Tibial artery (tissue), 4 donors: ENCODE results near the gene DMAC2L.

Experiments used
- DNase-seq, 2 donors: peaks; one replicate each; pipeline ENCODE4 v3.0.0-alpha.2; 2019
- H3K27ac ChIP-seq, 2 donors: fragments of 200-600 bp; sonication (generic) in 1 of 2; 1 replicate in 1 of 2; 2 replicates in 1 of 2; pipeline ENCODE4 v1.5.1; 2018 to 2019; ENCODE audit warnings: mild to moderate bottlenecking in 1 of 2
- H3K27me3 ChIP-seq, 2 donors: fragments of 200-600 bp; sonication (generic) in 1 of 2; one replicate each; pipeline versions ENCODE4 v1.5.1 to v1.6.0; 2016 to 2019
- H3K36me3 ChIP-seq, 3 donors: fragments of 200-600 bp; sonication (generic) in 2 of 3; one replicate each; pipeline ENCODE4 v1.5.1; 2016 to 2019; ENCODE audit warnings: mild to moderate bottlenecking in 2 of 3
- H3K4me1 ChIP-seq, 4 donors: fragments of 200-600 bp; sonication (generic) in 2 of 4; 1 replicate in 3 of 4; 2 replicates in 1 of 4; pipeline ENCODE4 v1.5.1; 2016 to 2019
- H3K4me3 ChIP-seq, 2 donors: fragments of 200-600 bp; sonication (generic) in 1 of 2; 1 replicate in 1 of 2; 2 replicates in 1 of 2; pipeline ENCODE4 v1.5.1; 2018 to 2019; ENCODE audit warnings: mild to moderate bottlenecking in 2 of 2
- H3K9me3 ChIP-seq, 3 donors: fragments of 200-600 bp; sonication (generic) in 1 of 3; one replicate each; pipeline ENCODE4 v1.5.1; 2016 to 2019
- CTCF ChIP-seq, 2 experiments: fragments of 200-600 bp in 1 of 2; fragments of 450-650 bp in 1 of 2; IDR thresholded peaks; one replicate each; pipeline ENCODE4 v1.5.1; 2017 to 2019; ENCODE audit warnings: antibody characterized with exemption in 2 of 2, mild to moderate bottlenecking in 1 of 2, moderate library complexity in 1 of 2
- intact Hi-C: fragments of 100-400 bp; cut with DNase I; formaldehyde crosslinking; loops from one replicate; pipeline ENCODE4 v1.15.0; 2023; ENCODE audit warnings: low total_unique reads

The DMAC2L gene

GRCh38 chr14:50331596-50331995 lies 19.5 kb downstream of the DMAC2L start:
- Histone ChIP-seq H3K27ac (no peak overlapping the region), H3K36me3 (peaks cover 0 to 18% (median 0%) of the 10 kb centered on the region in 3 donors), H3K4me3 (no peak overlapping the region), H3K27me3 (no peaks in the 10 kb centered on the region), H3K4me1 (peaks cover 0 to 15% (median 8%) of the 10 kb centered on the region in 4 donors), H3K9me3 (no peaks in the 10 kb centered on the region)
- intact Hi-C loops: loop anchor here (10.0 kb wide), 1 partner anchor 63 kb away; the partner anchor contains the start of gene CDKL1
- no peak for DNase-seq
- no peak for TF ChIP-seq CTCF (IDR thresholded peaks at IDR 0.05)

GRCh38 chr14:50333014-50333509 lies 20.9 kb downstream of the DMAC2L start:
- H3K27me3 ChIP-seq: no peaks in the 10 kb centered on the region
- no peak overlapping the region for H3K27ac ChIP-seq
- intact Hi-C loops: loop anchor here (10.0 kb wide), 1 partner anchor 62 kb away; the partner anchor contains the start of gene CDKL1
- H3K36me3 ChIP-seq: peaks cover 0 to 12% (median 0%) of the 10 kb centered on the region in 3 donors
- DNase-seq: peak in 1 of 2 donors; percentile 62
- no peaks in the 10 kb centered on the region for H3K9me3 ChIP-seq
- H3K4me3 ChIP-seq: no peak overlapping the region
- peaks cover 0 to 17% (median 8%) of the 10 kb centered on the region in 4 donors for H3K4me1 ChIP-seq
- no peak for TF ChIP-seq CTCF (IDR thresholded peaks at IDR 0.05)

GRCh38 chr14:50334211-50334610 lies 22.1 kb downstream of the DMAC2L start:
- intact Hi-C loops: loop anchor here (10.0 kb wide), 1 partner anchor 61 kb away; the partner anchor contains the start of gene CDKL1
- H3K36me3 ChIP-seq: peaks cover 0 to 12% (median 0%) of the 10 kb centered on the region in 3 donors
- no peak overlapping the region for H3K27ac ChIP-seq
- no peak for TF ChIP-seq CTCF (IDR thresholded peaks at IDR 0.05)
- no peaks in the 10 kb centered on the region for H3K27me3 ChIP-seq
- H3K4me1 ChIP-seq: peaks cover 0 to 17% (median 8%) of the 10 kb centered on the region in 4 donors
- H3K4me3 ChIP-seq: no peak overlapping the region
- DNase-seq: no peak
- no peaks in the 10 kb centered on the region for H3K9me3 ChIP-seq

- intact Hi-C loops: loop anchor here (10.0 kb wide), 1 partner anchor 59 kb away; the partner anchor contains the start of gene CDKL1
- TF ChIP-seq CTCF (IDR thresholded peaks at IDR 0.05): no peak
- peaks cover 0 to 17% (median 8%) of the 10 kb centered on the region in 4 donors for H3K4me1 ChIP-seq
- peak; percentile 72 to 79 for DNase-seq
- peaks cover 0 to 4% (median 0%) of the 10 kb centered on the region in 3 donors for H3K36me3 ChIP-seq
- no peaks in the 10 kb centered on the region for H3K27me3 ChIP-seq
- no peak overlapping the region for H3K4me3 ChIP-seq
- no peaks in the 10 kb centered on the region for H3K9me3 ChIP-seq
- peak overlapping the region; percentile 18 to 21 for H3K27ac ChIP-seq
Measured at GRCh38 chr14:50335389-50335788, 23.3 kb downstream of the DMAC2L start.

GRCh38 chr14:50335989-50336824 lies 24.1 kb downstream of the DMAC2L start:
- TF ChIP-seq CTCF (IDR thresholded peaks at IDR 0.05): no peak
- no peaks in the 10 kb centered on the region for H3K27me3 ChIP-seq
- no peak overlapping the region for H3K4me3 ChIP-seq
- intact Hi-C loops: loop anchor here (10.0 kb wide), 1 partner anchor 59 kb away; the partner anchor contains the start of gene CDKL1
- peaks cover 0 to 17% (median 8%) of the 10 kb centered on the region in 4 donors for H3K4me1 ChIP-seq
- no peaks in the 10 kb centered on the region for H3K36me3 ChIP-seq
- peak overlapping the region; percentile 18 to 21 for H3K27ac ChIP-seq
- no peaks in the 10 kb centered on the region for H3K9me3 ChIP-seq
- no peak for DNase-seq
